NCI-H526 (cell line): ENCODE results near the gene ROPN1.

ENCODE experiments used
- DNase-seq, 2 experiments: peaks; one replicate each; lab custom pipeline; 2025; lab: John Stamatoyannopoulos, UW

The ROPN1 gene

DNA sequence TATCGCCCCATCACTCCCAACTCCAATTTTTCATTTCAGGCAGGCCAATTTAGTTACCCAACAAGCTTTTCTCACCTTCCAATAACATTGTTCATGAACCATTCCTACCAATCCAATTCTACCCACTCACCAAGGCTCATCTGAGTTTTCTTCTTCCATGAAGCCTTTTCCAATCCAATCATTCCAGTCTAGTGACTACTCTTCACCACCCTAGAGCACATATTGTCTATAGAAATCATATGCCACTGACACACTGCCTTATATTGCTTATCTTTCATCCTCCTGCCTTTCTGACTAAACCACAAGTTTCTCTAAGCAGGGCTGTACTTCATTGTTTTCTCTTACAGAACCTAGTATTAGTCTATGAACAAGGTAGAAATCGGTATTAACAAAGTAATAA, 42.3 kb downstream of the ROPN1 start:
- no peak for DNase-seq

- DNase-seq: no peak
Observed at GRCh38 chr3:123948449-123948848, 43.5 kb downstream of the ROPN1 start.

DNA sequence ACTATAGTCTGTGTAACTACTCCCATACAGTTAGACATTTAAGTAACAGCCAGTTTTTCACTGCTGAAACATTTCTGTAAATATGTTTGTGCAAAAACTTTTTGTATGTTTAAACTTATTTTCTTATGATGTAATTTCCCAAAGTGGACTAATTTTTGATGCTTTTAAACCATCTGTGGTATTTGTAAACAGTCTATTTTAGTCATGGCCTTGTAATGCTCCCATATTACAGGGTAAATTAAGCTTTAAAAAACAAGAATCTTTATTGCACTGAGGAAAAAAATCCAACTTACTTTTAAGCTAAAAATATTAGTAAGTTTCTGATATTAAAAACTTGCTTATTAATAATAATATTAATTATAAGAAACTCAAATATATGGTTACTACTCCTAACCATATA, 44.4 kb downstream of the ROPN1 start:
- DNase-seq: no peak

- no peak for DNase-seq
Observed at GRCh38 chr3:123941542-123941941, 50.4 kb downstream of the ROPN1 start.

DNA sequence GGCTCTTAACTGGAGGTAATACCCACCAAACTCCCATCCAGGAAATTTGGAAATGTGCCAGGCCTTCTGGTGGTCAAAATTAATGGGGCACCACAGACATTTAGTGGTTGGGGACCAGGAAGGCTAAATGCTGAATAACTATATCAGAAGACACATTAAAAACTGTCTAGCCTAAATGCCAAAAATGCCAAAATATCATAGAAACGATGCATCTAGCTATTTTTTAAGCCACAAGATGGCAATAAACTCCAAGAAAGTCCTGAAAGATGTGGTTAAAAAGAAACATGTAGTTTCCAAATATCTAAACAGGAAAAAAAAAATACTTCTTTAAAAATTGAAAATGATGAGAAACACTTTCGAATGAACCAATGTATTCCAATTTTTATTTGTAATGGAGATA, 50.8 kb downstream of the ROPN1 start:
- no peak for DNase-seq

- DNase-seq: no peak
Observed at GRCh38 chr3:123939706-123940105, 52.2 kb downstream of the ROPN1 start.

GRCh38 chr3:123936400-123936799, 55.5 kb downstream of the ROPN1 start:
- DNase-seq: no peak

- DNase-seq: no peak
Observed at GRCh38 chr3:123935830-123936229, 56.1 kb downstream of the ROPN1 start.

DNA sequence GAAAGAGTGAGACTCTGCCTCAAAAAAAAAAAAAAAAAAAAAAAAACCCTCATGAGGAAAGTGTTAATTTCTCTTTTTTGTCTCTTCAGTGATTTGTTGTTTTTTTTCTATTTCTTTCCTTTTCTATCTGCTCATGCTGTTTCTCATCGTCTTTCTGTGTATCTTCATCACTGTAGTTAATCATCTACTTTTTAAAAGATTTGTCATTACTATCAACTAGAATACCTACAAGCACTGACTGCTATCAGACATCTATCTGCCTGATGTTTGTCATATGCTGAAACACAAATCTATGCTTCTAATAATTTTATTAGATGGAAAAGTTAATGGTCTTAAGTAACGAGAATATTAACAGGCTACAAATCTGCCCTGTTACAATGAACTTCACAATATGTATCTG, 57.7 kb downstream of the ROPN1 start:
- DNase-seq: no peak

GRCh38 chr3:123930445-123930844, 61.5 kb downstream of the ROPN1 start:
- DNase-seq: no peak

DNA sequence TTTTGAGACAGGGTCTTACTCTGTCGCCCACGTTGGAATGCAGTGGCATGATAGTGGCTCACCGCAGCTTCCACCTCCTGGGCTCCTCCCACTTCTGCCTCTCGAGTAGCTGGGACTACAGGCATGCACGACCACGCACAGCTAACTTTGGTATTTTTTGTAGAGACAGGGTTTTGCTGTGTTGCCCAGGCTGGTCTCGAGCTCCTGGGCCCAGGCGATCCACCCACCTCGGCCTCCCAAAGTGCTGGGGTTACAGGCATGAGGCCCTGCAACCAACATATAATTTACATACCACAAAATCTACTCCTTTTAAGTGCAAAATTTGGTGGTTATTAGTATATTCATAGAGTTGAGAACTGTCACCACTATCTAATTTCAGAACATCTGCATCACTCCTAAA, 62.6 kb downstream of the ROPN1 start:
- DNase-seq: no peak

DNA sequence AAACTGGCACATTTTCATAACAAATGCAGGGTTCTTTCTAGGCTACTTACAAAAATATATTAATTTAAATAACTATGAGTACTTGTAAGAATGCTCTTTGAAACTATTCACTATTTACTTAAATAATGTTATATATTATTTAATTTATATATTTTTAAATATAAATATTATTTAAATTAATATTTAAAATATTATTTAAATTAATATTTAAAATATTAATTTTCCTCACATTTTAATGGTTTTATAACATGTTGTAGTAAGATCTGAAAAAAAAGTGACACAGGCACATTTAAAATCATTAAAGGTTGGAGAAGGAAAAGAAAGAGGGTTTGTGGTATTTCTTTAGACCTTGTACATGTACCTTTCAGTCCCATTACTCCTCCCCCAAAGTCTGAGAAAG, 65.5 kb downstream of the ROPN1 start:
- DNase-seq: no peak

DNA sequence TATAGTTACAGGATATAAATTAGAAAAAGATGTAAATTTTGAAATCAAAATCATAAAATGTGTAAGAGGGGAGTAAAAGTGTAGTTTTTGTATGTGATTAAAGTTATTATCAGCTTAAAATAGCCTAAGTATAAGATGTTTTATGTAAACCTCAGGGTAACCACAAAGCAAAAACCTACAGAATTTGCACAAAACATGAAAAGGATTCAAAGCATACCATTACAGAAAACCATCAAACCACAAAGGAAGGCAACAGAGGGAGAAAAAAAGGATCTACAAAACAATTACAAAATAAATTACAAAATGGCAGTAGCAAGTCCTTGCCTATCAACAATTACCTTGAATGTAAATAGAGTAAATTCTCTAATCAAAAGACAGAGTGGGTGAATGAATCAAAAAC, 71.1 kb downstream of the ROPN1 start:
- DNase-seq: no peak

DNA sequence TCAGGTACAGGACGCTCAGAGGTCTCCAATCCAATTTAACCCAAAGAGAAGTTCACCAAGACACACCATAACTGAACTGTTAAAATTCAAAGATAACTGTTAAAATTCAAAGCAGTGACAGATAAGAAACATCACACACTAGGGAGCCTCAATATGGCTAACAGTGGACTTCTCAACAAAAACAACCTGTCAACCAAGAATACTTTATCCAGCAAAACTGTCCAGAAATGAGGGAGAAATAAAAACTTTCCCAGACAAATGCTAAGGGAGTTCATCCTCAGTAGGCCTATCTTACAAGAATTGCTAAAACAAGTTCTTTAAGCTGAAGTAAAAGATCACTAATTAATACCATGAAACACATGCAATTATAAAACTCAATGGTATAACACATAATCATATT, 71.5 kb downstream of the ROPN1 start:
- DNase-seq: no peak

GRCh38 chr3:123919353-123919752, 72.6 kb downstream of the ROPN1 start:
- no peak for DNase-seq
